Measurements from ENCODE around the gene CD52.
"Not testable (repeated sequence)": the region's sequence is repeated elsewhere in the genome, so short reads cannot be mapped to it uniquely, and the experiment has no call there.

Gene CD52

DNA sequence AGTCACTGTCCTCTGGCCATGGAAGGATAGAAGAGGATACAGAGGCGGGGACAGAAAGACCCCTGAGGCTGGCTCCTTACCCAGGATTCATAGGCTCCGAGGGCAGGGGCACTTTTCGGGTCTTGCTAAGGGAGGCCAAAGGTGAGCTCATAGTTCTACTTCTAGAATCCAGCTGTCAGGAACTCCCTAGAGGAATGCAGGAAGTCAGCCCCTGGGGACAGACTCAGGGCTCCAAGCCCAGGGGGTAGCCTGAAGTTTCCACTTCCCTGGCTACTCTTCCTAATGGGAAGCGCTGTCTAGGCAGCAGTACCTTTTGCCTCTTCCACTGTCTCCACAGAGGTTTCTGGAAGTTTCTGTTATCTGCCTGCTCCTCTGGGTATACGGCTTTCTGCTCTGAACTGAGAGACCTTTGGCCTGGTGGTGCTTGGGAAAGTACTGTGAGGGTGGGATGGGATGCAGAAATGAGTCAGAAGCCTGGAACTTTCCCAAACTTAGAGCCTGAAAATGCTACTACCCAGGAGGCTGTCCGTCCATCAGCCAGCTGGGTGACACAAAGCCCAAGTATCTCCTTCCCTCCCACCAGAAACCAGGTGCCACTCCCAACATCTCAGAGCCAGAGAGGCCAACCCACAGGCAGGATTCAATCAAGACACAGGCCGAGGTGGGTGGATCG, 14.9 kb upstream of the CD52 start:
- DNase-seq (ENCODE audit: low read depth) = peak; percentile 70

DNA sequence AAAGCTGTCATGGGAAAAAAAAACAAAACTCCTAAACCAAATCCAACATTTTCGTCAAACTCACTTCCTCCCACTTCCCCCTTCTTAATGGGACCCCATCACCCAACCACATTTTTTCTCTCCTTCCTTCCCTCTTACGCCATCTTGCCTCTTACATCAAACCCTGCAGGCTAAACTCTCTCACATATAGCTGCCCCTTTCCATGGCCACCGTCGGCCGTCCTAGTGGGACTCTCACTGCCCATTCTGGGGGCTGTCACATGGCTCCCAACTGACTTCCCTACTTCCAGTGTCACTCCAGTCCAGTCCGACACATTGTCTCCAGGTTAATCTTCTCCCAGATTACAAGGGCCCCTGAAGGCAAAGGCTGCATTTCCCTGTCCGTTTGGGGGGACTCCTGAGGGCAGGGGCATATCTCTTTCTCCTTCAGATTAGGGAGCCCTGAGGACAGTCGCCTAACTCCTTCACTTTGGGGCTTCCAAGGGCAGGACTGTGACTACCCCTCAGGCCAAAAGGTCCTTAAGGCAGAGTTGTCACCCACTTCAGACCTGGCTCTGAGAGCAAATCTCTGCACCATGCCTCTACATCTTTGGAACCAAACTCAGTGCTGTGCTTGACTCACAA, 12.0 kb upstream of the CD52 start:
- no peak for DNase-seq (ENCODE audit: low read depth)

DNA sequence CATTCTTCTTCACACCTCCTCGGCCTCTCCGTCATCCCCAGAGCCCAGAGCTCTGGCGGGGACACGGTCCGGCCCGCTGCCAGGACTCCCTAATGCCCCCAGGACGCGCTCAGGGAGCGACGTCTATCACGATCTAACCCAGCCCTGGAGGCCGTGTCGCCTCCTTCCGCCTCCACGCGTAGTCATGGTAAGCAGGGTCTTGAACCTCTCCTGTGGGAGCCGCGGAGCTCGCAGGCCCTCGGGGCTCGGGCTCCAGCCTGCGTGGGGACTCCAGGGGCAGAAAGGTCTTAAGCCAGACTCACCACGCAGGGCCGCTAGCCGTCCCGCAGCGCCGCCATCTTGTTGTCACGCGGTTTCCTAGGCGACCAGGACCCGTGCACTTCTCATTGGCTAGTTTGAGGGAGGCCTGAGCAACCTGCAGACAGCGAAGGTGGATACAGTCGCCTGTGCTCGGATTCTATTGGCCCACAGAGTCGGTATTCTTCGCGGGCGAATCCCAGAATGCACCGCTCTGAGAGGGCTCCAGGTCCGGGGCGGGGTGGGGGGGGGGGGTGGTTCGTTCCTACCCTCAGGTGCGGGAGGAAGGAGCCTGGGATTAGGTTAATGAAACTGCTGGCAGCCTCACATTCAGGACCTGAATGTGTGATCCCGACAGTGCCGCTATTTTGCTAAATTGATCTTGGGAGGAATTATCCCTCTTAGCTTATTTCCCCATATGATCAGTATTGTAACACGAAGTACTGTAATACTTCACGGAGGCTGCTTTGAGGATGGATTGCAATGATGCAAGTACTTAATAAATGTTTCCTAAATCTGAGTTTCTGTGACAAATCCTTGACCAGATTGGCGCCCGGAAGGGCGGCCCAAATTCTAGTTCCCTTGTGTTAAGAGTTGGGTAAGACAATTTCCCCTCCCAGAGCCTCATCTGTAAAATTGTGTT, 11.2 kb upstream of the CD52 start, which contains the start of gene UBXN11:
UBXN11 (minus strand) TSS at position 347 of the 940 bp plus-strand sequence. CDS start 3,753 bp downstream, outside the sequence.
- peak; percentile 84 for DNase-seq (ENCODE audit: low read depth)

DNA sequence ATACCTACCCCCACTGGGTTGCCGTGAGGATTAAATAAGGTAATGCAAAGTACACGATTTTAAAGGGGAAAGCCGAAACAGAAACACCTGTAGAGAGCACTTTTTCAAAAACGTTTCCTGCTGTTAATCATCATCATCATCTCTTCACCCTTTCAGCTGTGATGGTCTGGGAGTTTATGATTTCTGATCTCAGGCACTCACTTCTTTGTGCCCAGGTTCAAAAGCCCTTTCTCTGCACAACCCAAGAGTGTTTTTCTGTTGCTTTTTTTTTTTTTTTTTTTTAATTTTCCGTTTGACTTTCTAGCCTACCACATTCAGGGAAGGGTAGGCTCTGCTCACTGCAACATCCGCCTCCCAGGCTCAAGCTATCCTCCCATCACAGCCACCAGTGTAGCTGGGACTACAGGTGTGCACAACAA, 10.4 kb upstream of the CD52 start:
- DNase-seq (ENCODE audit: low read depth) = no peak

DNA sequence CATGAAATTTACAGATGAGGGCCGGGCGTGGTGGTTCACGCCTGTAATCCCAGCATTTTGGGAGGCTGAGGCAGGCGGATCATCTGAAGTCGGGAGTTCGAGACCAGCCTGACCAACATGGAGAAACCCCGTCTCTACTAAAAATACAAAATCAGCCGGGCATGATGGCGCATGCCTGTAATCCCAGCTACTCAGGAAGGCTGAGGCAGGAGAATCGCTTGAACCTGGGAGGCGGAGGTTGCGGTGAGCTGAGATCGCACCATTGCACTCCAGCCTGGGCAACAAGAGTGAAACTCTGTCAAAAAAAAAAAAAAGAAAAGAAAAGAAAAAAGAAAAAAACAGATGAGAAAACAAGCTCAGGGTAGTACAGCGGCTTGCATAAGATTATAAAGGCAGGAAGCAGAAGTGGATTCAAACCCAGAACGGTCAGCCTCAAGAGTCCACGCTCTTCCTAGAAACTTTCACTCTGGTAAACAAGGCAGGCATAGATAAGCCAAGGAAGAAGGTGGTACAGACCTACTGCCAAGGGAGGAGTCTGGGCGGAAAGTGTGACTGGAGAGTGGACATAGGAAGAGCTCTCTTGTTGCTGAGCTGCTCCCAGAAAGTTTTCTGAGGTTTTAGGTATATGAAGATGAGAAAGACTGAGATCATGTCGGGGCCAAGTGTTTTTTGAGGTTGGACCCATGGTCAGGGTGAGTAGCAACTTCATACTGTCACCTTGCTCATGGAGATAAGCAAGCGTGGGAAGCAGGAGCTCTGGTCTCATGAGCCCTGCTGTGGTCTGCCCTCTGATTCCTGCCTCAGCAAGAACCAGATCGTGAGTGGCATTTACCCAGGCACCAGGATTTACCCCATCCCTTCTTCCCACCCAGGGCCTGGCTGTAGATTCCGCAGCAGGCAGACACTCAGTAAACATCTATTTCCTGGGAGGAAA, 9.5 kb upstream of the CD52 start:
- DNase-seq (ENCODE audit: low read depth) = not testable (repeated sequence)

DNA sequence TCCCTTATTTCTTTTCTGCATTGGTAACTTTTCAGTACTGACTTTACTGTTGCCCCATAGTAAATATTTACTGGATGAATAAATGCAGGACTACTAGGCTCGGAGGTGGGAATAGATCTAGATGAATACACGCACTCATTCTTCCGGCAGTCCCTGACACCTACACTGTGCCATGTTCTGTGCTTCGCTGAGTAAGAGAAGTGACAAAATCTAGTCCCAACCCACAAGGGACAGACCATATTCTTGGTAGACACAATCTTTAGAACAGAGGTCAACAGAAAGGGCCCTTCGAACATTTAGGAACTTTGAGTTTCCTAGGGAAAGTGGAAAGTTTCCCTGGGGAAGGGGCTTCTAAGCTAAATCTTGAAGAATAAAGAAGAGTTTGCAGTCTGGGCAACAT, 3.3 kb upstream of the CD52 start:
- DNase-seq (ENCODE audit: low read depth) = no peak

DNA sequence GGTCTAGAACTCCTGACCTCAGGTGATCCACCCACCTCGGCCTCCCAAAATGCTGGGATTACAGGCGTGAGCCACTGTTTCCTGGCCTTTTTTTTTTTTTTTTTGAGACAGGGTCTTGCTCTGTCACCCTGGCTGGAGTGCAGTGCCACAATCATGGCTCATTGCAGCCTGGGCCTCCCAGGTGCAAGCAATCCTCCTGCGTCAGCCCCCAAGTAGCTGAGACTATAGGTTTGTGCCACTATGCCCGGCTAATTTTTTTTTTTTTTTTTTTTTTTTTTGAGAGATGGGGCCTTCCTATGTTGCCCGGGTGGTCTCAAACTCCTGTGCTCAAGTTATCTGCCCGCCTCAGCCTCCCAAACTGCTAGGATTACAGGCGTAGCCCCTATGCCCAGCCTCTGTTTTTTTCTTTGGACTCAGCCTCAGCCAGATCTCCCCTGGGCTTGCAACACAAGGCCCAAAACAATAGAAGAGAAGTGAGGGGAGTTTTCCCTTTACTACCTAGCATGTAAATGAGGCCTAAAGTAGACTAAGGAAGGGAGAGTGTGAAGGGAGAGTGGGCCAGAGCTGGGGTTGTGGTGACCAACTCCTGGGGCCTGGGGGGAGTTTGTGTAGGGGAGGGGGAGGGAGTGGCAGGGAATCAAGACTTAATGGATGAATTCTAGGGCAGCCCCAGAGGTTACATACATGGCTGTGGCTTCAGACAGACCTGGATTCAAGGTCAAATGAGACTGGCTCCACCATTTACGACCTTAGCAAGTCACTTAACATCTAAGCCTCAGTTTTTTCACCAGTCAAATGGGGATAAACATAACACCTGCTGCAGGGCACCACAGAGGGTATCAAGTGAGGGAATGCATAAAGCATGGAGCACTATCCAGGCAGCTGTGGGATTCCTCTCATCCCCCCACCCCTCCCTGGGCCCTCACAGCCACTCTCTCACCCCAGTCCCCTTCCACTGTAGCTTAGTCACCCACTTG, 1.6 kb upstream of the CD52 start:
- no peak for DNase-seq (ENCODE audit: low read depth)

DNA sequence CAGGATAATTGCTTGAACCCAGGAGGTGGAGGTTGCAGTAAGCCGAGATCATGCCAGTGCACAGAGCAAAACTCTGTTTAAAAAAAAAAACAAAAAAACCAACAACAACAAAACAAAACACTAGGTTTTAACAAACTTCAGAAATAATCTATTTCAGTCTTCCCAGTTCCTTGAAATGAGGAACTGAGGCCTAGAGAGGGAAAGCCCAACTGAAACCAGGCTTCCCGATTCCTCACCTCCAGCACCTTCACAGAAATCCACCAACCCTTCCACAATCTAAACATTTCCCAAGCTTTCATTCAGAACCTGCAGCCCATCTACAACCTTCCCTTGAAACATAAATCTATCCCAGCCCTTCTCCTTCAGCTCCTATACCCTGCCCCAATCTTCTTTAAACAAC, 612 bp upstream of the CD52 start:
- no peak for DNase-seq (ENCODE audit: low read depth)

DNA sequence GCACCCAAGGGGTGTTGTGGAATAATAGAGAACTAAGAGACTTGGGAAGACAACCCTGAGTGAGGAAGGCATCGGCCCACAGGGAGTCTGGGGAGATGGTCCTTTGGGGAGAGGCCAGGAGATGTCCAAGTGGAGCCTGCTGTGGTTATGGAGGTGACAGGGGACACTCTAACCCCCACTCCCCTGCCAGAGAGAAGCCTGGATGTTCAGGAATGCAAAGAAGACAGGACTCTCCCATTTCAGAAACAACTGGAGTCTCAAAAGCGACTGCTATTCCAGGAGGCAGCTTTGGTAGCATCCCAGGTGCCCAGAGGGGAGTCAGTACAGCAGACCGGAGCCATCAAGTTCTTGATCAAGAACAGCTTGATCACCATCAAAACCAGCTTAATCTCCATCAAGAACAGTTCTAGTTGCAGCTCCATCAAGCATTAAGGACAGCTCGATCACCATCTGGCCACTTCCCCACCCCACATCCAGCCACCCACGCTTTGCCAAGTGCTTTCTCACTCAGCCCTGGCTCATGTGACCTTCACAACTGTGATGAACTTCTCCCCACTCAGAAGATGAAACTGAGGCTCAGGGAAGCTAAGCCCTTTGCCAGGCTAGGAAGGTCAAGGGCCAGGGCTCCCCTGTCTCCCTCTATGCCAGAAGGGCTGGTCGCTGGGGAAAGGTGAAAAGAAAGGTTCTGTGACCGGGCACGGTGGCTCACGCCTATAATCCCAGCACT, 743 bp downstream of the CD52 start:
- no peak for DNase-seq (ENCODE audit: low read depth)

DNA sequence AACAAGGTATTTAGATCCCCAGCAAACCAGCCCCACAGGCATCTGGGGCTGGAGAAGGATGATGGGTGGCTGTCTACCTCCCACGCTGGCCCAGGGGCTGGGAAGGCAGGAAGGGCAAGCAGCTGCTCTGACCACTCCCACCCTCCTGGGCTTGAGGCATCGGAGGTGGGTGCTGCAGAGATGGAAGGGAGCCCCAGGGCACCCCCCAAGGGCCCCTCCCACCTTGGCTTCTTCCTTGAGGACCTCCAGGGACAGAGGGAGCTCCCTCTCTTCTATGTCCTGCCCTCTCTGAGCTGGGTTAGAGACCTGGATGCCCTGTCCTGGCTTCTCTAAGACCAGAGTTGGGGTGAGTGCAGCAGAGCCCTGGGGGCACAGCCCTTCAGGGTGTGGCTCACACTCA, 3.1 kb downstream of the CD52 start:
- DNase-seq (ENCODE audit: low read depth) = no peak

DNA sequence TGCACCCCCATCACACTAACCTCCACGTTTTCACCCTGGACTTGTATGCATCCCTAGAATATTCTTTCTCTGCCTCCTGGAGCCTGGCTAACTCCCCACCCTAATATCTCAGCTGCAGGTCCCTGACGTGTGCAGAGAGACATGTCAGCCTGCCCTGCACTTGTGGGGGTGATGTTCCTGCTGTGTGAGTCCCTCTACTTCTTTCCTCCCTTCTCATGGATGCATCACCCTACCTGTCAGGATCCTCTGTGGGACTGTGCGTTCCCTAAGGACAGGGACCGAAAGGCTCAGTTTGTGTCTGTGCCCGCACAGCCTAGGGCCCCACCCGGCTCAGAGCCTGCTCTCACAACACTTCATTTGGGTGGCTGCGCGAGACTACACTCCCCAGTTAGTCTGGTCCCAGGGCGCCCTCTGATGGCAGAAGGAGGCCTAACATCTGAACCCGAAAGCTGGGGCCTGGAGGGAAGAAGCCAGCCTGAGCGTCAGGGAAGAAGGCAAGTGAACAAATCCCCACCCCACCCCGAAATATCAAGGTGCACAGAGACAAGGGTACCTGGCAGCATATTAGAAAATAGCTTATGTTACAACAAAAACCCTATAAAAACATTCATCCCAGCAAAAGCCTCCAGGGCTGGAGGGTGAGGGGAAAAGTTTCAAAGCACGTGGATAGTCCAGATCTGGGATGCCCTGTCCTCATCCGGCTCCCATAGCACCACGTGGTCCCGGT, 3.7 kb downstream of the CD52 start:
- DNase-seq (ENCODE audit: low read depth) = peak; percentile 45

DNA sequence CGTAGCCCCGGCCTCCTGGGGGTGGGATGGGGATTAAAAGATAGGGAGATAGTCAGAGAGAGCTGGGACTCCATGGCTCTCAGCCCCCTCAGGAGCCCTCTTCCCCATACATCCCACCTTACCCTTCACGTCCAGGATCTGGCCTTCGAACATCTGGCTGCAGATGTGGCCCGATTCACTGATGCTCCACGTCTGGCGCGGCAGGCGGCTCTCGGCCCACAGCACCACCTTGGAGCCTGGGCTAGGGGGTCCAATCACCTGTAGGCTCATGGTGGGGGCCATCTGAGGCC, 4.2 kb downstream of the CD52 start:
- no peak for DNase-seq (ENCODE audit: low read depth)

DNA sequence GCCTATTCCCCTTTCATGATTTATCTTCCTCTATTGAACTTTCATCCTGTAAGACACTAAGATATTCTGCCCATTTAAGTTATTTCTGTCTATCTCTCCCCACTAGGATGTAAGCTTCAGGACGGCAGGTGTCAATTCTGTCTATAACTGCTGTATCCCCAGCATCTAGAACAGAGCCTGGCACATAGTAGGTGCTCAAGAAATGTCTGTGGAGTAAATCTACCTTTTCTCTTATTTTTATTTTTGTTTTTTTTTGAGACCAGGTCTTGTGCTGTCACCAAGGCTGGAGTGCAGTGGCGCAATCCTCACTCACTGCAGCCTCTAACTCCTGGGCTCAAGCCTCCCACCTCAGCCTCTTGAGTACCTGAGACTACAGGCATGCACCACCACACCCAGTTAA, 5.6 kb downstream of the CD52 start:
- DNase-seq (ENCODE audit: low read depth) = no peak

DNA sequence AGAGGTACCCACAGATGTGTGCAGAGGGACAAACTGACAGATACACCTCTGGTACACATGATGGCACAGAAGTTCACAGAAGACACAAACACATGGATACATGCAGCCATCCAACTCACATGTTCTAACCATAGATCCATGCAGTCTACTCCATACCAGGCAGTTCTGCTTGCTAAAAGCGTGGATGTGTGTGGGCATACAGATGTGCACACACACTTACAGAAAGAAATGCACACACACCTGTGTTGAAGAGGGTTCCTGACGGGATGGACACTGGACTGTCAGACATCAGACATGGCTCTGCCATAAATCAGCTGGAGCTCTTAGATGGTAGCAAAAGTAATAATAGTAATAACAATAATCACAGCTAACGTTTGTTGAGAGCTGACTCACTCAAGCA, 6.8 kb downstream of the CD52 start:
- DNase-seq (ENCODE audit: low read depth) = no peak

DNA sequence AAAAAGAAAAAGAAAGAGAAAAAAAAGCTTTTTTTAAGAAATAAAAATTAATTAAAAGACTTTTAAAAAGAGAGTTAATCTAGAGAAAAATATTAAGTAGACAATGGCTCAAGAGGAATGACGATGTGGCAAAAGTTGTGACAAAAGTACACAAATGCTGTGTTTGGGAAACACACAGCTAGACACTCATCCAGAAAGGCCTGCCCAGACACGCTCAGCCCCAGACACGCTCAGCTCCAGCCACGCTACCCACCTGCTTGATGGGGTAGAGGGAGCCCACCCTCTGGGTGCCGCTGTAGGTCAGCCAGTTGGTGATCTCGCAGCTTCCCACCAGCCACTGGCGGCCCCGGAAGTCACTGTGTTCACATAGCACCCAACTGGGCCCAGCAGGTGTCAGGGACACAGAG, 10.2 kb downstream of the CD52 start:
- DNase-seq (ENCODE audit: low read depth) = no peak

DNA sequence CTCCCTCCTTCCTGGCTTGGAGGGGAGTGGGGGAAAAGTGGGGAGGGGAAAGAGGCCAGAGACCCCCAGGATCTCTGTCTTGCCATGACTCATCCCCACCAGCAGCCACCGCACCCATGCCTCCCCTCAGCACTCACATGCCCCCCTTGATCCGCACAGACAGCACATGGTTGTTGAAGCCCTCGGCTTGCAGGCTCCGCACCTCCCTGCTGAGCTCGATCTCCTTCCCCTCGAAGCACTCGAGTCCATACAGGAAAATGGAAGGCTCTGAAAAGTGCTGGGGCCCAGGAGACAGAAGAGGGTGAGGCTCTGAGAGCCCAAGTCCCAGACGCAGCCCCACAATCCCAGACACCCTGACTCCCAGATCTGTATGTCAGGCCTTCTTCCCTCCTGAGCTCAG, 10.8 kb downstream of the CD52 start:
- no peak for DNase-seq (ENCODE audit: low read depth)

DNA sequence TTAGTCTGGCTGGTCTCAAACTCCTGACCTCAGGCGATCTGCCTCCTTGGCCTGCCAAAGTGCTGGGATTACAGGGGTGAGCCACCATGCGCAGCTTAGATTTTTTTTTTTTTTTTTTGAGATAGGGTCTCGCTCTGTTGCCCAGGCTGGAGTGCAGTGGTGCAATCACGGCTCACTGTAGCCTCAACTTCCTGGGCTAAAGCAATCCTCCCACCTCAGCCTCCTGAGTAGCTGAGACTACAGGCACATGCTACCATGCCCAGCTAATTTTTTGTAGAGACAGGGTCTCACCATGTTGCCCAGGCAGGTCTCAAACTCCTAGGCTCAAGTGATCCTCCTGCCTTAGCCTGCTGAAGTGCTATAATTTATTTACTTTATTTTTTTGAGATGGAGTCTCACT, 11.6 kb downstream of the CD52 start:
- not testable (repeated sequence) for DNase-seq (ENCODE audit: low read depth)

DNA sequence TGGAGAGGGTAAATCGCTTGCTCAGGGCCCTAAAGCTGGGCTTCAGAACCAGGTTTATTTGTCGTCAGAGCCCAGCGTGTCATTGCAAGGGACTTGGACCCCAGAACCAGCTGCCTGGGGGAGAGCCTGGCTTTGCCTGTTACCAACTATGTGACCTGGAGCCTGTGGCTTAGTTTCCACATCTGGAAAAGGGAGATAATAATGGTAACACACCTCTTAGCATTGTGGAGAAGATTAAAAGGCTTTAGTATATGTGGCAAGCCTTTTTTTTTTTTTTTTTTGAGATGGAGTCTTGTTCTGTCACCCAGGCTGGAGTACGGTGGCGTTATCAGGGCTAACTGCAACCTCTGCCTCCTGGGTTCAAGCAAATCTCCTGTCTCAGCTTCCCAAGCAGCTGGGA, 12.5 kb downstream of the CD52 start:
- no peak for DNase-seq (ENCODE audit: low read depth)

DNA sequence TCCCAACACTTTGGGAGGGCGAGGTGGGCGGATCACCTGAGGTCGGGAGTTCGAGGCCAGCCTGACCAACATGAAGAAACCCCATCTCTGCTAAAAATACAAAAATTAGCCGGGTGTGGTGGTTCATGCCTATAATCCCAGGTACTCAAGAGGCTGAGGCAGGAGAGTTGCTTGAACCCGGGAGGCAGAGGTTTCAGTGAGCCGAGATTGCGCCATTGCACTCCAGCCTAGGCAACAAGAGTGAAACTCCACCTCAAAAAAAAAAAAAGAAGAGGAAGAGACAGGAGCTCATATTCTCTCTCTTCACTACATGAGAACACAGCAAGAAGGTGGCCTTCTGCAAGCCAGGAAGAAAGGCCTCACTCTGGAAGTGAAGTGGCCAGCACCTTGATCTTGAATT, 15.6 kb downstream of the CD52 start:
- DNase-seq (ENCODE audit: low read depth) = not testable (repeated sequence)
